ENCODE measurements around the gene MTF1. TPM values are rescaled to one million over a fixed set of nuclear protein-coding genes. Genes with fewer than 3 reads are reported as not detected.

Gene MTF1
- total RNA-seq, 1 experiment from 2014 or later, result 21.2 TPM

DNA sequence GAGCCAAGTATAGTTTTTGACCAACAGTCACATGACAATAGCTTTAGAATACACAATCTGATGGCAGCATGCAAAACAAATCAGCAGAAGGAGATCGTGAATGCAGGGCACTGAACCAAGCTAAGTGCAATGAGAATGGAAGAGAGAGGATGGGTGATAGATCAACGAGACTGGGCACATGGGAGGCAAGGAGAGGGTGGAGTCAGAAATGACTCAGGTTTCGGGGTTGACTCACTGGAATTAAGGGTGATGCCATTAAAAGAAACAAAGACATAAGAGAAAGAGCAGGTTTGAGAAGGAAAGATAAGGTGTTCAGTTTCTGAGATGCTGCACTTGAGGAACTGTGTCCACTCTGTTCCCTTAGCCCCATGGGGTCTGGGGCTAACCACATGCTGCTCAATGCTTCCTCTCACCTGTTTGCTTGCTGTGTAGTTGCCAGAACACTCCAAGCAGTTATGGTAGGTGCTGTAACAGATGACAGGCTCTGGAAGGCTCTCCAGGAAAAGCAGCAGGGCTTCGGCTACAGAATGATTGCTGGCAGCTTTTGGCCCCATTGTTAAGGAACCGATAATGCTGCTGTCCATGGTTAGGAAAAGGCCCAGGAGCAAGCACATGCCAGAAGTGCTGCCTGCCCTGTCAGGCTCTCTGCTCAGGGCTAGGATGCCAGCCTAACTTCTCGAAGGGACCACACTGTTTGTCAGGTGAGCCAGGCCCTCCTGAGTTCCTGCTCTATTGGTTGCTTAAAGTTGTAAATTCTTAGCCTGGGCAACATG lies 6.1 kb upstream of the MTF1 start (continued):
- TF ChIP-seq JUND (IDR thresholded peaks at IDR 0.05) (peak; percentile 83), EGR1 (IDR thresholded peaks at IDR 0.05; ENCODE audit: low read depth) (no peak), EZH2 (IDR thresholded peaks at IDR 0.05) (no peak), SIN3A (IDR thresholded peaks at IDR 0.05; ENCODE audit: low read depth) (no peak; the same call in 1 of the 2 replicates), CBX3 (IDR thresholded peaks at IDR 0.05; ENCODE audit: low read depth) (no peak)

DNA sequence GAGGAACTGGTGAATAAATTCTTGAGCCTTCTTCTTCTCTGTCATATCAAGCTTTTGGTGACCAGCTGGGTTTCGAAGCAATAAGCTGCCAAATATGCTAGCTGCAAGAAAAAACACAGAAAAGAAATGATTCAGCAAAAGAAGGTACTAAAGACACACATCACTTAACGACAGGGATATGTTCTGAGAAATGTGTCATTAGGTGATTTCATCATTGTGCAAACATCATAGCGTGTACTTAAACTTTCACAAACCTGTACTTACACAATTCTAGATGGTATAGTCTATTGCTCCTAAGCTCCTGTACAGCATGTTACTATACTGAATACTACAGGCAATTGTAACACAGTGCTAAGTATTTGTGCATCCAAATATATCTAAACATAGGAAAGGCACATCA lies 2.9 kb upstream of the MTF1 start:
- TF ChIP-seq CBX3 (IDR thresholded peaks at IDR 0.05; ENCODE audit: low read depth) (no peak), SP1 (IDR thresholded peaks at IDR 0.05; ENCODE audit: low read depth) (no peak)
- no peak for ATAC-seq

DNA sequence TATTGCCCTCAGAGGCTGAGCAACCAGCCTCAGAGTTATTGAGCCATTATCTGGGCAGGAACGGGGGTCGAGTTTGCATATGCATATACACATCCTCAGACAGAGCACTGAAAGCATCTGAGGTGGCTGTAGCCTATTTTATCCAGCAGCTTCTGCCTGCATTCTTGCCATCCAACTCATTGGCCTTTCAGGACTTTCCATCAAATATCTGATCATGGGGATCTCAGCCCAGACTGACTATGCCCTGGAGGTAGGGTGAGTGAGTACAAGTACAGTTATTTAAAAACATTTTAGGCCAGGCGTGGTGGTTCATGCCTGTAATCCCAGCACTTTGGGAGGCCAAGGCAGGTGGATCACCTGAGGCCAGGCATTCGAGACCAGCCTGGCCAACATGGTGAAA lies 1.8 kb upstream of the MTF1 start:
- Histone ChIP-seq H3K79me2 (ENCODE audit: insufficient read depth, low read length) (peaks cover 29% of the 10 kb centered on the region), H3K27me3 (ENCODE audit: insufficient read depth, low read length) (no peaks in the 10 kb centered on the region), H3K36me3 (ENCODE audit: control insufficient read depth in 1 of 2, insufficient read depth in 2 of 2, low read length in 2 of 2) (peaks cover 9 to 12% of the 10 kb centered on the region in 2 experiments; a peak in 3 of 4 replicates), H3K9me2 (ENCODE audit: insufficient read depth) (no peaks in the 10 kb centered on the region), H3K4me3 (replicated peaks in 1 of 2; ENCODE audit: low read depth in 1 of 2, low read length in 2 of 2) (no peak overlapping the region), H3K27ac (ENCODE audit: low read depth, low read length) (no peak overlapping the region; the same call in 1 of the 2 replicates), H3K9me3 (ENCODE audit: control insufficient read depth in 1 of 2, insufficient read depth in 1 of 2, low read depth in 1 of 2, low read length in 2 of 2) (no peaks in the 10 kb centered on the region), H3K4me1 (ENCODE audit: control insufficient read depth in 1 of 2, insufficient read depth in 2 of 2, low read length in 2 of 2) (peaks cover 13 to 30% of the 10 kb centered on the region in 2 experiments), H3K4me2 (ENCODE audit: low read length) (peak overlapping the region; percentile 82; the same call in 1 of the 2 replicates), H4K20me1 (ENCODE audit: insufficient read depth) (no peaks in the 10 kb centered on the region), H3K9ac (ENCODE audit: low read length) (no peak overlapping the region), H2AFZ (ENCODE audit: low read depth, low read length, poor library complexity, severe bottlenecking) (no peak overlapping the region)
- DNase-seq (ENCODE audit: low read depth, low spot score) (no peak), ATAC-seq (no peak)
- CTCF ChIA-PET, result no interaction called here
- BruUV-seq (replicated peaks), result no TSS peak
- POLR2A ChIA-PET, result no interaction called here
- RAD21 ChIA-PET (ENCODE audit: low non-redundant PET in 1 of 2, low total read pairs in 2 of 2, uncharacterized antibody in 2 of 2, unreplicated experiment in 2 of 2), result no interaction called here
- intact Hi-C loops (cut with micrococcal nuclease), result no loop called here
- TF ChIP-seq FOSL1 (IDR thresholded peaks at IDR 0.05; ENCODE audit: low read depth) (no peak), EZH2phosphoT487 (IDR thresholded peaks at IDR 0.05; ENCODE audit: borderline replicate concordance) (no peak), SRF (IDR thresholded peaks at IDR 0.05; ENCODE audit: low read depth) (no peak), ZFX (IDR thresholded peaks at IDR 0.05) (no peak), EGR1 (IDR thresholded peaks at IDR 0.05; ENCODE audit: low read depth) (no peak), CBX3 (IDR thresholded peaks at IDR 0.05; ENCODE audit: low read depth) (no peak), SP1 (IDR thresholded peaks at IDR 0.05; ENCODE audit: low read depth) (no peak), ELF1 (IDR thresholded peaks at IDR 0.05; ENCODE audit: borderline replicate concordance, low read depth) (no peak), TCF7L2 (IDR thresholded peaks at IDR 0.05; ENCODE audit: borderline replicate concordance, extremely low read depth, insufficient read depth, insufficient read length) (no peak), YY1 (IDR thresholded peaks at IDR 0.05; ENCODE audit: extremely low read depth, insufficient replicate concordance, low read depth, low read length) (no peak), JUND (IDR thresholded peaks at IDR 0.05) (no peak), ZNF274 (IDR thresholded peaks at IDR 0.05; ENCODE audit: low read depth, low read length) (no peak)
- TF ChIP-seq, protein P1, sequence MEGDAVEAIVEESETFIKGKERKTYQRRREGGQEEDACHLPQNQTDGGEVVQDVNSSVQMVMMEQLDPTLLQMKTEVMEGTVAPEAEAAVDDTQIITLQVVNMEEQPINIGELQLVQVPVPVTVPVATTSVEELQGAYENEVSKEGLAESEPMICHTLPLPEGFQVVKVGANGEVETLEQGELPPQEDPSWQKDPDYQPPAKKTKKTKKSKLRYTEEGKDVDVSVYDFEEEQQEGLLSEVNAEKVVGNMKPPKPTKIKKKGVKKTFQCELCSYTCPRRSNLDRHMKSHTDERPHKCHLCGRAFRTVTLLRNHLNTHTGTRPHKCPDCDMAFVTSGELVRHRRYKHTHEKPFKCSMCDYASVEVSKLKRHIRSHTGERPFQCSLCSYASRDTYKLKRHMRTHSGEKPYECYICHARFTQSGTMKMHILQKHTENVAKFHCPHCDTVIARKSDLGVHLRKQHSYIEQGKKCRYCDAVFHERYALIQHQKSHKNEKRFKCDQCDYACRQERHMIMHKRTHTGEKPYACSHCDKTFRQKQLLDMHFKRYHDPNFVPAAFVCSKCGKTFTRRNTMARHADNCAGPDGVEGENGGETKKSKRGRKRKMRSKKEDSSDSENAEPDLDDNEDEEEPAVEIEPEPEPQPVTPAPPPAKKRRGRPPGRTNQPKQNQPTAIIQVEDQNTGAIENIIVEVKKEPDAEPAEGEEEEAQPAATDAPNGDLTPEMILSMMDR (IDR thresholded peaks at IDR 0.05 in 2 of 3, conservative IDR thresholded peaks at IDR 0.05 in 1 of 3; ENCODE audit: borderline replicate concordance in 1 of 3, insufficient read depth in 1 of 3, low read depth in 2 of 3, low read length in 2 of 3), result no peak

More for the DNA sequence above, 2.9 kb upstream of the MTF1 start:
- H3K4me3 ChIP-seq (replicated peaks in 1 of 2; ENCODE audit: low read depth in 1 of 2, low read length in 2 of 2), result no peak overlapping the region
- H3K9me3 ChIP-seq (ENCODE audit: control insufficient read depth in 1 of 2, insufficient read depth in 1 of 2, low read depth in 1 of 2, low read length in 2 of 2), result no peaks in the 10 kb centered on the region
- no peak overlapping the region for H2AFZ ChIP-seq (ENCODE audit: low read depth, low read length, poor library complexity, severe bottlenecking)
- no TSS peak for BruUV-seq (replicated peaks)
- DNase-seq (ENCODE audit: low read depth, low spot score), result no peak
- H3K79me2 ChIP-seq (ENCODE audit: insufficient read depth, low read length), result peaks cover 21% of the 10 kb centered on the region
- ChIA-PET POLR2A (no interaction called here), CTCF (no interaction called here), RAD21 (ENCODE audit: low non-redundant PET in 1 of 2, low total read pairs in 2 of 2, uncharacterized antibody in 2 of 2, unreplicated experiment in 2 of 2) (no interaction called here)
- no peak overlapping the region for H3K27ac ChIP-seq (ENCODE audit: low read depth, low read length)
- H3K9ac ChIP-seq (ENCODE audit: low read length), result no peak overlapping the region
- peaks cover 2% of the 10 kb centered on the region in 2 experiments; a peak in 3 of 4 replicates for H3K36me3 ChIP-seq (ENCODE audit: control insufficient read depth in 1 of 2, insufficient read depth in 2 of 2, low read length in 2 of 2)
- no peak overlapping the region for H3K4me2 ChIP-seq (ENCODE audit: low read length)
- H3K27me3 ChIP-seq (ENCODE audit: insufficient read depth, low read length), result no peaks in the 10 kb centered on the region
- no peaks in the 10 kb centered on the region for H3K9me2 ChIP-seq (ENCODE audit: insufficient read depth)
- peaks cover 13 to 35% of the 10 kb centered on the region in 2 experiments for H3K4me1 ChIP-seq (ENCODE audit: control insufficient read depth in 1 of 2, insufficient read depth in 2 of 2, low read length in 2 of 2)
- H4K20me1 ChIP-seq (ENCODE audit: insufficient read depth), result no peaks in the 10 kb centered on the region
- intact Hi-C loops (cut with micrococcal nuclease), result no loop called here
